Esophagus squamous epithelium (tissue), 4 donors: Measurements from ENCODE around the gene TECR.

ENCODE experiments used
- CTCF ChIP-seq, 6 experiments: fragments of 450-650 bp in 4 of 6; fragments of 200-600 bp in 2 of 6; sonication (generic) in 2 of 6; IDR thresholded peaks; one replicate each; pipeline ENCODE4 v1.5.1; 2016 to 2019; ENCODE audit warnings: antibody characterized with exemption in 6 of 6, mild to moderate bottlenecking in 4 of 6, moderate library complexity in 4 of 6
- POLR2A ChIP-seq, 4 donors: fragments of 450-650 bp; IDR thresholded peaks; one replicate each; pipeline ENCODE4 v1.6.1; 2017; ENCODE audit warnings: antibody characterized with exemption in 4 of 4, mild to moderate bottlenecking in 4 of 4, moderate library complexity in 3 of 4

- peak; percentile 56 to 86 (median 64) for TF ChIP-seq CTCF (IDR thresholded peaks at IDR 0.05)
- peak in 3 of 4 donors; percentile 9 to 64 (median 45) for TF ChIP-seq POLR2A (IDR thresholded peaks at IDR 0.05)
Measured at GRCh38 chr19:14571695-14572490, 42.5 kb downstream of the TECR start, which contains the start of gene NDUFB7.
